Thyroid gland (tissue), 4 donors: ENCODE results near the gene CCBE1. TPM values are rescaled to one million over a fixed set of nuclear protein-coding genes. Genes with fewer than 3 reads are reported as not detected.
A peak's percentile ranks its signal among the peaks of the same experiment; 100 is the strongest.

ENCODE experiments used
- DNase-seq, 2 donors: peaks; one replicate each; pipeline ENCODE4 v3.0.0-alpha.2; 2019
- H3K27ac ChIP-seq, 3 donors: fragments of 200-600 bp; sonication (generic); 1 replicate in 2 of 3; 2 replicates in 1 of 3; pipeline ENCODE4 v1.5.1; 2016 to 2019; ENCODE audit warnings: mild to moderate bottlenecking in 1 of 3, moderate library complexity in 1 of 3
- H3K27me3 ChIP-seq: fragments of 200-600 bp; sonication (generic); one replicate; pipeline ENCODE4 v1.5.1; 2019
- H3K36me3 ChIP-seq, 2 donors: fragments of 200-600 bp; sonication (generic); one replicate each; pipeline ENCODE4 v1.5.1; 2016 to 2019
- H3K4me1 ChIP-seq, 2 donors: fragments of 200-600 bp; sonication (generic); one replicate each; pipeline ENCODE4 v1.5.1; 2017 to 2019
- H3K4me3 ChIP-seq, 3 donors: fragments of 200-600 bp; sonication (generic); replicated peaks in 1 of 3; 1 replicate in 2 of 3; 2 replicates in 1 of 3; pipeline ENCODE4 v1.5.1; 2016; ENCODE audit warnings: mild to moderate bottlenecking in 1 of 3
- H3K9me3 ChIP-seq: fragments of 200-600 bp; sonication (generic); one replicate; pipeline ENCODE4 v1.5.1; 2017
- CTCF ChIP-seq, 6 experiments: fragments of 200-600 bp in 3 of 6; fragments of 450-650 bp in 3 of 6; sonication (generic) in 3 of 6; IDR thresholded peaks; one replicate each; pipeline ENCODE4 v1.5.1; 2016 to 2019; ENCODE audit warnings: antibody characterized with exemption in 6 of 6, mild to moderate bottlenecking in 2 of 6, inconsistent platforms in 1 of 6, moderate library complexity in 1 of 6
- POLR2A ChIP-seq, 2 donors: fragments of 450-650 bp; IDR thresholded peaks; one replicate each; pipeline ENCODE4 v1.6.1; 2017; ENCODE audit warnings: antibody characterized with exemption in 2 of 2, mild to moderate bottlenecking in 2 of 2, moderate library complexity in 1 of 2
- WGBS, 2 donors: methylation state at CpG; one replicate each; pipeline ENCODE4 v1.1.5; 2017; 5-methylcytosine and 5-hydroxymethylcytosine counted together
- intact Hi-C: fragments of 100-400 bp; cut with DNase I; formaldehyde crosslinking; loops from one replicate; pipeline ENCODE4 v1.15.1; 2023
- total RNA-seq, 4 donors: library from RNA; depleted of rRNA; stranded (reverse); fragments of >200 nt; gene quantifications; one replicate each; pipeline ENCODE4 v1.2.3, GENCODE V29; 2016

Gene CCBE1
- total RNA-seq, 4 donors from 2014 or later = 0.34 to 9.0 (median 1.1) TPM

DNA sequence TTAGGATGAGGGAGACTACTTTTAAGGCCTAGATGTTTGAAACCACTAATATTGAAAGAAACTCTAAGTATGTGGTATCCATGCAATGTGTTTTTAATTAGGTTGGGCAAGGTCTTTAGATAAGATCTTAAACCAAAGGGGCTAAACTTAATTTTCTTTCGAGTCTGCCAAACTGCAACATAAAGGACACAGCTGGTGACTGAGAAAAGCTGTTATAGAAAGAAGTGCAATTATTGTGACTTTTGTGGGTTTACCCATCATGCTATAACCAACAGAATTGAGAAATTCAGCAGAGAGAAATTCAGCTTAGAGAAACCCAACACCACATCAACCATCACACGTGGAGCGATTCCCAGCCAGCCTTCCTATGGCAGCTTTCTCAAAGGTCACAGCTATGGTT, 218.6 kb downstream of the CCBE1 start:
- DNase-seq = no peak
- TF ChIP-seq POLR2A (IDR thresholded peaks at IDR 0.05) (no peak), CTCF (IDR thresholded peaks at IDR 0.05) (no peak)
- H3K27me3 ChIP-seq = no peaks in the 10 kb centered on the region
- no peaks in the 10 kb centered on the region for H3K9me3 ChIP-seq
- H3K36me3 ChIP-seq = no peaks in the 10 kb centered on the region
- peaks cover 0 to 3% of the 10 kb centered on the region in 2 donors for H3K4me1 ChIP-seq
- H3K4me3 ChIP-seq = no peak overlapping the region
- 72% methylated on average over 3 of the region's 3 CpGs for WGBS, 2 donors
- no peak overlapping the region for H3K27ac ChIP-seq
- intact Hi-C loops = no loop called here

DNA sequence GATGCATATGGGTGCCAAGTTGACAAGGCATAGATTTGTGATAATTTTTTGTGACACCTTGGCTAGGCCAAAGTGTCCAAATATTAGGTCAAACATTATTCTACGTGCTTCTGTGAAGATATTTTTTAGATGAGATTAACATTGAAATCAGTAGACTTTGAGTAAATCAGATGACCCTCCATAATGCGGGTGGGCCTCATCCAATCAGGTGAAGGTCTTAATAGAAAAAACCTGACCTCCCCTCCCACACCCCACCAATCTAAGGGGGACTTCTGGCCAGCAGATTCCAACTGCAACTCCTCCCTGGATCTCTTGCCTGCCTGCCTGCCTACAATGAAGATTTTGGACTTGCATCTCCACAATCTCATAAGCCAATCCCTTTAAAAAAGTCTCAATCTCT, 219.4 kb downstream of the CCBE1 start:
- TF ChIP-seq CTCF (IDR thresholded peaks at IDR 0.05) (no peak), POLR2A (IDR thresholded peaks at IDR 0.05) (no peak)
- no peaks in the 10 kb centered on the region for H3K9me3 ChIP-seq
- H3K27me3 ChIP-seq = no peaks in the 10 kb centered on the region
- no peak for DNase-seq
- no peaks in the 10 kb centered on the region for H3K36me3 ChIP-seq
- H3K4me1 ChIP-seq = peaks cover 0 to 3% of the 10 kb centered on the region in 2 donors
- intact Hi-C loops = no loop called here
- no peak overlapping the region for H3K27ac ChIP-seq
- no peak overlapping the region for H3K4me3 ChIP-seq
- 87 to 88% methylated on average over 2 of the region's 2 CpGs for WGBS, 2 donors

DNA sequence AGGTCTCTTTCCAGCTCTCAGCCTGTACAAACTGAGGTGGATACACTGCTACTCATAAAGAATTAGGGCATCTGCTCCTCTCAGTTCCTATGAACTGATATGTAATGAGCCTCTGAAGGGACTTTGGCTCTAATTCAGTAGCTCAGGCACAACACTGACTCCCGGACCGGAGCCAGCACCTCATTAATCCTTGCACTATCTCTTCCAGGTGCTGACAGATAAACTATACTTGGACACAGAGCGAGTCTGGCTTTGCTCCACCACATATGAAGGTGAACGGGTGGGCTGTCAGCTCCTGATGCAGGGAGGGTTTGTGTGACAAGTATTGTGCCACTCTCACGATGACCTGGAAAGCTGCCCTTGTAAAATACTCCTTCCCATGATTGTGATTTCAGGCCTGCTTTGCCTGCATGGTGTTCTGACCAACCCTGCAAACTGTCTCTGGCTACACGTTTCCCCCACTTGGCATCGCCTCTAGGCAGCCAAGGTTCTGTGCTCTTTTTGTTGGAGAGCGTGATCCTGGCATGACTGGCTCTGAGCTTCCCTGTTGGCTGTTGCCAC, 226.6 kb downstream of the CCBE1 start:
- intact Hi-C loops = no loop called here
- Histone ChIP-seq H3K4me3 (no peak overlapping the region), H3K4me1 (peaks cover 0 to 3% of the 10 kb centered on the region in 2 donors), H3K36me3 (no peaks in the 10 kb centered on the region), H3K27ac (no peak overlapping the region), H3K9me3 (no peaks in the 10 kb centered on the region), H3K27me3 (no peaks in the 10 kb centered on the region)
- no peak for TF ChIP-seq CTCF (IDR thresholded peaks at IDR 0.05)
- no peak for TF ChIP-seq POLR2A (IDR thresholded peaks at IDR 0.05)
- DNase-seq = peak; percentile 34 to 63
- 46 to 56% methylated on average over 8 of the region's 8 CpGs for WGBS, 2 donors

DNA sequence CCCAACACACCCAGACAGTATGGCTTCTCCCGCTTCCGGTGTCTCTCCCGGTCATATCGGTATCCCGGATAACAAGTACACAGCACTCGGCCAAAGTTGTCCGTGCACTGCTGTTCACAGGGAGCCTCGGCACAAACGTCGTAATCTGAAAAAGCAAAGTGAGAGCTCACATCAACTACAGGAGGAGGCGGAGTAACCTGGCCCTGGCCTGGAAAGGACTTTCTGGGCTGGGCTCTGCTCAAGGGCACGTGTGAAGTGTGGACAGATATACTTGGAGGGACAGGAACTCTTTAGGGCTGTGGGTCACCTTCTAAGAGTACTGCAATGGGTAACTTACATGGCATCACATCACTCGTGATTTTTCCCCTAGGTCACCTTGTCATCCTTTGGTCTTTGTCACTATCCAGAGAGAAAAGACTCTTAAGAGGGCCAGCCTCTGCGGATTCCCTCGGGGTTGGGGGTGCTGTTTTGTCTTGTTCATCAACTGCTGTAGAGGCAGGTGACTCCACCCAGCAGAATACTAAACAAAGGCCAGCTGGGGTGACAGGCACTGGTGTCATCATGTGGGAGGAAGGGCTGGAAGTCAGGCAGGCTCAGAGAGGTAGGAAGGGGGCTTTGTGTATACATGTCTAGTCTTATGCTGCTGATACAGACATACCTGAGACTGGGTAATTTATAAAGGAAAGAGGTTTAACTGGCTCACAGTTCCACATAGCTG, 227.6 kb downstream of the CCBE1 start:
- Histone ChIP-seq H3K9me3 (no peaks in the 10 kb centered on the region), H3K4me1 (peaks cover 0 to 3% of the 10 kb centered on the region in 2 donors), H3K27ac (no peak overlapping the region), H3K27me3 (no peaks in the 10 kb centered on the region), H3K4me3 (no peak overlapping the region), H3K36me3 (no peaks in the 10 kb centered on the region)
- intact Hi-C loops = loop anchor here (10.0 kb wide), 1 partner anchor 45 kb away; no protein-coding TSS in a partner anchor
- TF ChIP-seq CTCF (IDR thresholded peaks at IDR 0.05) (no peak), POLR2A (IDR thresholded peaks at IDR 0.05) (no peak)
- WGBS, 2 donors = 81 to 88% methylated on average over 15 of the region's 15 CpGs
- no peak for DNase-seq

GRCh38 chr18:59468821-59469220, 228.4 kb downstream of the CCBE1 start:
- intact Hi-C loops = loop anchor here (10.0 kb wide), 1 partner anchor 46 kb away; no protein-coding TSS in a partner anchor
- H3K27ac ChIP-seq = no peak overlapping the region
- 74 to 78% methylated on average over 4 of the region's 4 CpGs for WGBS, 2 donors
- H3K36me3 ChIP-seq = no peaks in the 10 kb centered on the region
- H3K27me3 ChIP-seq = no peaks in the 10 kb centered on the region
- no peaks in the 10 kb centered on the region for H3K9me3 ChIP-seq
- no peak for TF ChIP-seq POLR2A (IDR thresholded peaks at IDR 0.05)
- TF ChIP-seq CTCF (IDR thresholded peaks at IDR 0.05) = no peak
- DNase-seq = no peak
- H3K4me1 ChIP-seq = peaks cover 0 to 3% of the 10 kb centered on the region in 2 donors
- no peak overlapping the region for H3K4me3 ChIP-seq
